Gastroesophageal sphincter (tissue), 4 donors: ENCODE data around the gene ZNF385A. TPM values are rescaled to one million over a fixed set of nuclear protein-coding genes. Genes with fewer than 3 reads are reported as not detected.

ENCODE experiments used
- ATAC-seq: fragments of 150-250 bp; one replicate; pipeline ENCODE4 v1.9.1; 2016; ENCODE audit warnings: mild to moderate bottlenecking, moderate library complexity
- H3K27ac ChIP-seq, 4 donors: fragments of 200-600 bp; sonication (generic) in 3 of 4; 1 replicate in 3 of 4; 2 replicates in 1 of 4; pipeline ENCODE4 v1.5.1; 2016 to 2019
- H3K27me3 ChIP-seq: fragments of 200-600 bp; sonication (generic); one replicate; pipeline ENCODE4 v1.5.1; 2019
- H3K36me3 ChIP-seq, 2 donors: fragments of 200-600 bp; sonication (generic); one replicate each; pipeline ENCODE4 v1.5.1; 2019; ENCODE audit warnings: control low read depth in 1 of 2
- H3K4me1 ChIP-seq, 3 donors: fragments of 200-600 bp; sonication (generic); 1 replicate in 2 of 3; 2 replicates in 1 of 3; pipeline ENCODE4 v1.5.1; 2016 to 2019; ENCODE audit warnings: control low read depth in 2 of 3
- H3K4me3 ChIP-seq, 2 donors: fragments of 200-600 bp; sonication (generic); one replicate each; pipeline ENCODE4 v1.5.1; 2019; ENCODE audit warnings: mild to moderate bottlenecking in 1 of 2, moderate library complexity in 1 of 2
- H3K9me3 ChIP-seq, 3 donors: fragments of 200-600 bp; sonication (generic); one replicate each; pipeline ENCODE4 v1.5.1; 2017 to 2019; ENCODE audit warnings: control low read depth in 2 of 3
- CTCF ChIP-seq, 4 experiments: fragments of 200-600 bp in 2 of 4; fragments of 450-650 bp in 2 of 4; sonication (generic) in 1 of 4; IDR thresholded peaks; one replicate each; pipeline ENCODE4 v1.5.1; 2017 to 2019; ENCODE audit warnings: antibody characterized with exemption in 4 of 4, mild to moderate bottlenecking in 2 of 4, moderate library complexity in 2 of 4
- EP300 ChIP-seq: sonication (generic); formaldehyde crosslinking; IDR thresholded peaks from one replicate; pipeline ENCODE4 v1.6.1; 2017; ENCODE audit warnings: antibody characterized with exemption, mild to moderate bottlenecking
- POLR2A ChIP-seq, 2 donors: fragments of 450-650 bp; IDR thresholded peaks; one replicate each; pipeline ENCODE4 v1.6.1; 2017; ENCODE audit warnings: antibody characterized with exemption in 2 of 2, mild to moderate bottlenecking in 2 of 2, moderate library complexity in 1 of 2
- POLR2AphosphoS5 ChIP-seq: sonication (generic); formaldehyde crosslinking; IDR thresholded peaks from one replicate; pipeline ENCODE4 v1.6.1; 2017; ENCODE audit warnings: antibody characterized with exemption
- WGBS, 2 donors: methylation state at CpG; one replicate each; pipeline ENCODE4 v1.1.5; 2018; ENCODE audit warnings: low coverage in 1 of 2; 5-methylcytosine and 5-hydroxymethylcytosine counted together
- total RNA-seq, 4 donors: library from RNA; depleted of rRNA; stranded (reverse); fragments of >200 nt; gene quantifications; one replicate each; pipeline ENCODE4 v1.1.0, GENCODE V29; 2016

The ZNF385A gene
- total RNA-seq, 4 donors from 2014 or later: 7.5 to 28.0 (median 19.5) TPM

DNA sequence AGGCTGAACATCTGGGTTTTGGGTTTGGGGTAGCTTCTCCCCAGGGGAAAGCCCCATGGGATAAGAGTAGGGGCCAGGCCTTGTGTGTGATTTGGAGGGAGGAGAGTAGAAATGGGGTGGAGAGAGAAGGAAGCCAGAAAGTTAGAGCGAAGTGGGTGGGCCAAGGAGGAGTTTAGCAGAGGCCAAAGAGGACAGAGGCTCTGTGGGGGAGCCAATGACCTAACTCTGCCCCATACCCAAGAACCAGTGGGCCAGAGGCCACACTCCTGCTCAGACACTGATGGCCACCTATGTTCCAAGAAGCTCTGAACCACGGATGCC, 9.3 kb downstream of the ZNF385A start:
- ATAC-seq: no peak
- WGBS, 2 donors: 57% methylated on average over 2 of the region's 2 CpGs; no CpG with 5 or more reads in 1 of the 2 donors
- Histone ChIP-seq H3K36me3 (no peaks in the 10 kb centered on the region), H3K4me3 (no peak overlapping the region), H3K27me3 (no peaks in the 10 kb centered on the region), H3K9me3 (no peaks in the 10 kb centered on the region), H3K4me1 (peaks cover 0 to 78% (median 51%) of the 10 kb centered on the region in 3 donors), H3K27ac (peak overlapping the region in 3 of 4 donors; percentile 62 to 84 (median 84))
- no peak for TF ChIP-seq POLR2A (IDR thresholded peaks at IDR 0.05)

GRCh38 chr12:54374562-54375258, 9.8 kb downstream of the ZNF385A start:
- H3K36me3 ChIP-seq: no peaks in the 10 kb centered on the region
- ATAC-seq: no peak
- H3K4me3 ChIP-seq: no peak overlapping the region
- H3K27me3 ChIP-seq: no peaks in the 10 kb centered on the region
- peak overlapping the region in 3 of 4 donors; percentile 62 to 84 (median 84) for H3K27ac ChIP-seq
- H3K9me3 ChIP-seq: no peaks in the 10 kb centered on the region
- H3K4me1 ChIP-seq: peaks cover 0 to 82% (median 52%) of the 10 kb centered on the region in 3 donors
- 14 to 58% methylated on average over 1 to 2 of the region's 2 CpGs for WGBS, 2 donors
- no peak for TF ChIP-seq POLR2A (IDR thresholded peaks at IDR 0.05)
- no peak for TF ChIP-seq CTCF (IDR thresholded peaks at IDR 0.05)
- TF ChIP-seq EP300: no peak
- TF ChIP-seq POLR2AphosphoS5: no peak

DNA sequence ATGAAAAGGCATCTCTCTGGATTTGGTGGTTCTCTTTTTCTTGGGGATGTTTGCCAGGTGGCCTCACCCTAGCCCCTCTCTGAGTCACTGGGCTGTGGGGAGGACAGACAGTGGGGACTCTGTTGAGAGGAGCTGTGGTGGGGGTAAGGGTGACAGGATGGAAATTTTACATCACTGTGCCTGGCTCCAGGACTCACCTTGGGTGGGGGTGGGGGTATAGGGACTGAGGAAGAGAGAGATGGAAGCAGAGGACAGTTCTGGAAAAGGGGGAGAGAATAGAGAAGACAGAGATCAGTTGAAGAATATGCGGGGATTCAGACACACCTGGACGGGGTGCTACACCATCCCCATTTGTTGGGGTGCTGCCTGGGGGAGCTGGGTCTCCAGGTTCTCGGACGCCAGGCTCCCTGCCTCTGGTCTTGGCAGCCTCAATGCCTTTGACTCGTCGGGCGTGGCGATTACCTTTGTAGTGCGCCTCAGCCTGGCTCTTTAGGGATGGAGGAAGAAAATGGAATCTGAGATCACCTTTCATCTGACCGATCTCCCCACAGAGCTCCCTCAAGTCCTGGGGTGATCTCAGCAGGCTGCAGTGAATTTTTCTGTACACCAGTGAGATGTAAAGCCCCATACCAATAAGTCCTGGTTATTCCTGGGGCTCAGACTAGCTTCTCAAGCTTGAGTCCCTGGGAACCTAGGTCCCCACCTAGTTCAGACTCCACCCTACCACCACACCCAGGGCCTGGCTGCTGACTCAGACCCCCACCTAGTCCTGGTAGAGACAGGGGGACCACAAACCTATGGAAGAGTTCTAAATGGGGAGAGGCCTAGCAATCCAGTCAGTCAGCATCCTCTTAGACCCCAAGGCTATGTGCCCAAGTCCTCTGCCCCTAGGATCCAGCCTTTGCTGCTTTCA, 10.6 kb downstream of the ZNF385A start:
- 73 to 93% methylated on average over 6 to 10 of the region's 10 CpGs for whole genome bisulfite sequencing, 2 donors
- Histone ChIP-seq H3K36me3 (no peaks in the 10 kb centered on the region), H3K27me3 (no peaks in the 10 kb centered on the region), H3K4me1 (peaks cover 0 to 83% (median 53%) of the 10 kb centered on the region in 3 donors), H3K9me3 (no peaks in the 10 kb centered on the region), H3K4me3 (no peak overlapping the region), H3K27ac (peak overlapping the region in 3 of 4 donors; percentile 62 to 84 (median 84))
- TF ChIP-seq CTCF (IDR thresholded peaks at IDR 0.05): no peak
- TF ChIP-seq EP300: no peak
- TF ChIP-seq POLR2AphosphoS5: no peak
- TF ChIP-seq POLR2A (IDR thresholded peaks at IDR 0.05): no peak
- ATAC-seq: no peak

- Histone ChIP-seq H3K36me3 (no peaks in the 10 kb centered on the region), H3K4me1 (peaks cover 0 to 81% (median 55%) of the 10 kb centered on the region in 3 donors), H3K4me3 (no peak overlapping the region), H3K9me3 (no peaks in the 10 kb centered on the region), H3K27me3 (no peaks in the 10 kb centered on the region), H3K27ac (peak overlapping the region in 3 of 4 donors; percentile 72 to 84 (median 76))
- 34 to 50% methylated on average over 1 to 5 of the region's 8 CpGs for WGBS, 2 donors
- TF ChIP-seq EP300: no peak
- no peak for ATAC-seq
Observed at GRCh38 chr12:54372113-54372806, 12.3 kb downstream of the ZNF385A start.

DNA sequence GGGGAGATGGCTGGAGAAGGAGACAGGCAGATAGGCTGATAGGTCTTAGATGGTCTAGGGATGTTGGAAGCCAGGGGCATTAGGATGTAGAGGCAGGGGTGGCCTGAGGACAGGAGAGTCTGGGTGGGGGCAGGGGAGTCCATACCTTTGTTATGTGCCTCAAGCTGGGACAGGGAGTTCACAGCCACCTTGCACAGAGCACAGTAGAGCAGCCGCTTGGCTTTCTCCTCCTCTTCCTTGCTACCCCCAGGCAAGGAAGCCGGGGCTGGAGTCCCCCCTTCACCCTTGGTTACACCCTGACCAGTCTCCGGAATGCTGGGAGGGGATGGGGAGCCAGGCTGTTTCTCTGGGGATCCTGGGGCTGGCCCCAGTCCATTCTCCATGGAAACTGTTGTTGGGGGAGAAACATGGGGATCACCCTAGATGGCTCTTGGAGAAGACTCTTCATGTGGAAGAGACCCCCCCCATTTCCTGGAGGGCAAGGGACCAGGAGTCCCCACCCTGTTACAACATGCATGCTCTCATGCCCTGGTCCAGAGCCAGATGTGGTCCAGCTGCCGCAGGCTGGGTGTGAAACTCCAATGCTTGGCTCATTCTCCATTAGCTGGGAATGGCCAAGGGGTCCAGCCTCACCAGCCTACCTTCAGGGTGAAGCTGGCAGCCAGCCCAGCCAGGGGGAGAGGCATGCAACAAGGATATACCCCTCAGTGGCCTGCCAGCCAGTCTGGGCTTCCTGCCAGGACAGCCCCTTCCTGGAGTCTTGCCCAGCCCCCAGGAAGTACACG, 13.0 kb downstream of the ZNF385A start:
- 49% methylated on average over 2 of the region's 5 CpGs; no CpG with 5 or more reads in 1 of the 2 donors for WGBS, 2 donors
- no peak overlapping the region for H3K4me3 ChIP-seq
- H3K9me3 ChIP-seq: no peaks in the 10 kb centered on the region
- H3K27me3 ChIP-seq: no peaks in the 10 kb centered on the region
- peak overlapping the region in 3 of 4 donors; percentile 72 to 84 (median 76) for H3K27ac ChIP-seq
- no peaks in the 10 kb centered on the region for H3K36me3 ChIP-seq
- peaks cover 0 to 78% (median 53%) of the 10 kb centered on the region in 3 donors for H3K4me1 ChIP-seq
- ATAC-seq: peak; percentile 35
- no peak for TF ChIP-seq EP300
- TF ChIP-seq CTCF (IDR thresholded peaks at IDR 0.05): no peak
- peak; percentile 69 for TF ChIP-seq POLR2AphosphoS5
